Measurements from ENCODE around the gene KIT.

DNA sequence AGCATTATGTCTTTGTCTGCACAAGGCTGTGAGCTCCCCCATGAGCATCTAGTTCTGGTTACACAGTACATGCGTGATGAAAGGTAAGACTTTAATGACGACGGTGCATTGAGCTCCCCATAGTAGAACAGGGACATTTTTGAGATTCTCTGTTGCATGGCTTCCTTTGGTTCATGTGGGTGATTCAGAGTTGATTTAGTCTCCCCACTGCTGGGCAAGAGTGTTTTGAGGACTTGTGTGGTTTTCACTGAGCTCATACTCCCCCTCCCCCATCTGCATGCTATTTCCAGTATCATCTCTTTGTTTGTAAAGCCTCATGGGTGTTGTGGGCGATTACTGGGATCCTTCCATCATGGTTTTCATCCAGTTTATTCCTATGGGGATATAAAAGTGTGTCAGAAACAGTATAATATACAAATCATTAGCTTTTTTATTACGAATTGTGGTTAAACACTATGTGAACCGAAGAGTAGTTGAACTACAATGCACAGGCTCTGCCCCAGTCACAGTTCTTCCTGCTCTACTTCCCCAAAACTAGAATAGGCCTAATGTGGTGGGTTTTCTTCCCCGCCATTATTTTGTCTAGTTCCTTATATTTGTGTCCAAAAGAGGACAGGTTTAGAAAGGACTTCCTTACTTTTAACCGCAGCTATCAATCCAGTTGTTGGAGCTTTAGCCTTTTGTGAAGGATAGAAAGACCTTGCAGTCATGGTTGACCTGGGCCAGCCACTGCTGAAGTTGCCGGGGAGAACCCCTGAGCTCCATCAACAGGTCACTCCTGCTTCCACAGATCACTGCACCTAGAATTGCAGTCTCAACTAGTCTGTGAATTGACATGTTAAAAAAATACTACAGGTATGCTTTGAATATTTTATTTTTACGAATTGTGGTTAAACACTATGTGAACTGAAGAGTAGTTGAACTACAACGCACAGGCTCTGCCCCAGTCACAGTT, 30.4 kb downstream of the KIT start:
- no peak for TF ChIP-seq EZH2 (IDR thresholded peaks at IDR 0.05; ENCODE audit: insufficient read depth, poor library complexity, severe bottlenecking)
- no peak for TF ChIP-seq EZH2phosphoT487 (IDR thresholded peaks at IDR 0.05; ENCODE audit: insufficient read depth, low read depth)
